Body of pancreas (tissue), 4 donors: ENCODE measurements around the gene ASCC1. TPM values are rescaled to one million over a fixed set of nuclear protein-coding genes. Genes with fewer than 3 reads are reported as not detected.

ENCODE experiments used
- ATAC-seq: fragments of 150-250 bp; one replicate; pipeline ENCODE4 v1.9.1; 2016
- DNase-seq, 4 donors: peaks; one replicate each; pipeline ENCODE4 v3.0.0-alpha.2; 2019
- H3K27ac ChIP-seq, 4 donors: fragments of 200-600 bp; sonication (generic); 1 replicate in 3 of 4; 2 replicates in 1 of 4; pipeline versions ENCODE4 v1.5.1 to v1.6.1; 2016 to 2019; ENCODE audit warnings: mild to moderate bottlenecking in 1 of 4, mixed read lengths in 1 of 4, moderate library complexity in 1 of 4
- H3K27me3 ChIP-seq, 2 donors: fragments of 200-600 bp; sonication (generic); one replicate each; pipeline ENCODE4 v1.6.0; 2016; ENCODE audit warnings: mild to moderate bottlenecking in 1 of 2
- H3K36me3 ChIP-seq, 2 donors: fragments of 200-600 bp; sonication (generic); replicated peaks in 1 of 2; 2 replicates each; pipeline ENCODE4 v1.5.1; 2016; ENCODE audit warnings: low read depth in 2 of 2; ENCODE audit not compliant: insufficient read depth in 1 of 2
- H3K4me1 ChIP-seq: fragments of 200-600 bp; sonication (generic); one replicate; pipeline ENCODE4 v1.6.0; 2016
- H3K4me3 ChIP-seq, 2 donors: fragments of 200-600 bp; sonication (generic); 1 replicate in 1 of 2; 2 replicates in 1 of 2; pipeline ENCODE4 v1.5.1; 2016 to 2019
- H3K9me3 ChIP-seq, 3 donors: fragments of 200-600 bp; sonication (generic); 1 replicate in 2 of 3; 2 replicates in 1 of 3; pipeline ENCODE4 v1.5.1; 2016
- POLR2A ChIP-seq, 3 donors: fragments of 450-650 bp; IDR thresholded peaks; one replicate each; pipeline ENCODE4 v1.6.1; 2016; ENCODE audit warnings: antibody characterized with exemption in 3 of 3, mild to moderate bottlenecking in 2 of 3
- WGBS, 2 donors: methylation state at CpG; one replicate each; pipeline ENCODE4 v1.1.5; 2017; 5-methylcytosine and 5-hydroxymethylcytosine counted together
- intact Hi-C: fragments of 100-400 bp; cut with DNase I; formaldehyde crosslinking; loops from one replicate; pipeline ENCODE4 v1.15.1; 2023
- total RNA-seq, 2 donors: library from RNA; depleted of rRNA; stranded (reverse); fragments of >200 nt; gene quantifications; one replicate each; pipeline ENCODE4 v1.1.0, GENCODE V29; 2016
- TF ChIP-seq, protein P1 (sequence below), 7 experiments: fragments of 450-650 bp in 4 of 7; fragments of 200-600 bp in 3 of 7; sonication (generic) in 3 of 7; IDR thresholded peaks; one replicate each; pipeline ENCODE4 v1.5.1; 2016 to 2019; ENCODE audit warnings: antibody characterized with exemption in 7 of 7

Gene ASCC1
- 10 to 100 TPM; 16.1 to 17.1 TPM for total RNA-seq

GRCh38 chr10:72215611-72216549, at the start of gene ASCC1, which contains the start of gene ANAPC16:
Gene ASCC1, minus strand, starts transcription at chr10:72216276. Its CDS starts 2,978 bp downstream, at chr10:72213298.
Gene ANAPC16, plus strand, starts transcription at chr10:72216012. Its CDS starts 7,903 bp downstream, at chr10:72223915.
- DNase-seq, result peak; percentile 90 to 91 (median 90)
- Histone ChIP-seq H3K9me3 (no peaks in the 10 kb centered on the region), H3K4me1 (peaks cover 43% of the 10 kb centered on the region), H3K36me3 (peaks cover 0 to 4% of the 10 kb centered on the region in 2 donors), H3K27me3 (no peaks in the 10 kb centered on the region), H3K4me3 (peak within 1 kb of the TSS; percentile 25 to 32), H3K27ac (peak within 1 kb of the TSS; percentile 86 to 100 (median 98))
- intact Hi-C loops, result no loop called here
- WGBS, 2 donors, result 0% methylated on average over 28 to 61 of the region's 64 CpGs
- ATAC-seq, result peak; percentile 93
- peak; percentile 92 to 98 (median 96) for TF ChIP-seq POLR2A (IDR thresholded peaks at IDR 0.05)
- TF ChIP-seq, protein P1, sequence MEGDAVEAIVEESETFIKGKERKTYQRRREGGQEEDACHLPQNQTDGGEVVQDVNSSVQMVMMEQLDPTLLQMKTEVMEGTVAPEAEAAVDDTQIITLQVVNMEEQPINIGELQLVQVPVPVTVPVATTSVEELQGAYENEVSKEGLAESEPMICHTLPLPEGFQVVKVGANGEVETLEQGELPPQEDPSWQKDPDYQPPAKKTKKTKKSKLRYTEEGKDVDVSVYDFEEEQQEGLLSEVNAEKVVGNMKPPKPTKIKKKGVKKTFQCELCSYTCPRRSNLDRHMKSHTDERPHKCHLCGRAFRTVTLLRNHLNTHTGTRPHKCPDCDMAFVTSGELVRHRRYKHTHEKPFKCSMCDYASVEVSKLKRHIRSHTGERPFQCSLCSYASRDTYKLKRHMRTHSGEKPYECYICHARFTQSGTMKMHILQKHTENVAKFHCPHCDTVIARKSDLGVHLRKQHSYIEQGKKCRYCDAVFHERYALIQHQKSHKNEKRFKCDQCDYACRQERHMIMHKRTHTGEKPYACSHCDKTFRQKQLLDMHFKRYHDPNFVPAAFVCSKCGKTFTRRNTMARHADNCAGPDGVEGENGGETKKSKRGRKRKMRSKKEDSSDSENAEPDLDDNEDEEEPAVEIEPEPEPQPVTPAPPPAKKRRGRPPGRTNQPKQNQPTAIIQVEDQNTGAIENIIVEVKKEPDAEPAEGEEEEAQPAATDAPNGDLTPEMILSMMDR (IDR thresholded peaks at IDR 0.05), result no peak

DNA sequence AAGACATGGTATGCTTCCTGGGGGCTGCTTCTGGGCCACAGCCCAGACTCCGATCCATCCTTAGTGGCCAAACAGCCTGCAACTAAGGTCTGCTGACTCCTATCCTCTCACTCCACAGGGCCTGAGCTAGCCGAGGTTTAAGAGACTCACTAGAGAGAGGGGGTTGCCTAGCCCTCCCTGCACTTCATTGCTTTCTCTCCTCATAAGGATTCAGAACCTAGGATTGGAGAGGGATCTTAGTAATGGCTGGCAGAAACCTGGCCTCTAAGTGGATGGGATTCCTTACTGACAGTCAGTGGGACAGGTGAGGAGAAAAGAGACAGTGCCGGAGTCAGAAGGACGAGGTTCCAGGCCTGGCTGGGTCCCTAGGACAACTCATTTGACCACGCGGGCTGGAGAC, 49.4 kb upstream of the ASCC1 start:
- ATAC-seq (no peak), DNase-seq (no peak)
- Histone ChIP-seq H3K4me3 (no peak overlapping the region), H3K27ac (no peak overlapping the region), H3K4me1 (peaks cover 43% of the 10 kb centered on the region), H3K27me3 (no peaks in the 10 kb centered on the region), H3K9me3 (no peaks in the 10 kb centered on the region), H3K36me3 (no peaks in the 10 kb centered on the region)
- TF ChIP-seq, protein P1 (IDR thresholded peaks at IDR 0.05), result no peak
- TF ChIP-seq POLR2A (IDR thresholded peaks at IDR 0.05), result no peak
- WGBS, 2 donors, result 94% methylated on average over 5 to 6 of the region's 6 CpGs
- intact Hi-C loops, result no loop called here

- Histone ChIP-seq H3K27ac (peak overlapping the region in 3 of 4 donors; percentile 73 to 82 (median 81)), H3K4me3 (no peak overlapping the region), H3K9me3 (no peaks in the 10 kb centered on the region), H3K27me3 (no peaks in the 10 kb centered on the region), H3K4me1 (peaks cover 52% of the 10 kb centered on the region), H3K36me3 (no peaks in the 10 kb centered on the region)
- no peak for DNase-seq
- 93 to 100% methylated on average over 1 of the region's 1 CpG for WGBS, 2 donors
- intact Hi-C loops, result no loop called here
- TF ChIP-seq, protein P1 (IDR thresholded peaks at IDR 0.05), result no peak
- TF ChIP-seq POLR2A (IDR thresholded peaks at IDR 0.05), result no peak
- ATAC-seq, result no peak
Measured at GRCh38 chr10:72264536-72264935, 48.5 kb upstream of the ASCC1 start.

- Histone ChIP-seq H3K4me1 (peaks cover 54% of the 10 kb centered on the region), H3K36me3 (no peaks in the 10 kb centered on the region), H3K27me3 (no peaks in the 10 kb centered on the region), H3K4me3 (no peak overlapping the region), H3K9me3 (no peaks in the 10 kb centered on the region), H3K27ac (peak overlapping the region; percentile 68 to 82 (median 77))
- ATAC-seq (peak; percentile 82), DNase-seq (peak; percentile 87 to 95 (median 94))
- 18 to 36% methylated on average over 6 of the region's 6 CpGs for WGBS, 2 donors
- peak in 2 of 3 donors; percentile 41 to 50 for TF ChIP-seq POLR2A (IDR thresholded peaks at IDR 0.05)
- TF ChIP-seq, protein P1 (IDR thresholded peaks at IDR 0.05), result no peak
- intact Hi-C loops, result no loop called here
Measured at GRCh38 chr10:72263613-72264241, 47.7 kb upstream of the ASCC1 start.
